DND-41 (cell line): Measurements from ENCODE around the gene DNAJC12.

Experiments
- ATAC-seq: fragments of 200-7000 bp; cut with Tn5 transposase; 3 replicates; pipeline ENCODE4 v1.9.1; 2021; ENCODE audit warnings: low read depth; ENCODE audit not compliant: insufficient read depth
- DNase-seq: peaks from one replicate; pipeline ENCODE4 v3.0.0-alpha.2; 2020
- H2AFZ ChIP-seq: 2 replicates; pipeline ENCODE4 v1.6.0; 2012; ENCODE audit warnings: low read depth, low read length
- H3K27ac ChIP-seq: 2 replicates; pipeline ENCODE4 v1.5.1; 2012; ENCODE audit warnings: low read length, inconsistent platforms
- H3K27me3 ChIP-seq: fragments of 200-600 bp; sonication (generic); 2 replicates; pipeline ENCODE4 v1.6.0; 2012; ENCODE audit warnings: low read length, mild to moderate bottlenecking, inconsistent platforms; ENCODE audit not compliant: insufficient read depth, poor library complexity
- H3K36me3 ChIP-seq: 2 replicates; pipeline ENCODE4 v1.5.1; 2012; ENCODE audit warnings: low read length, inconsistent platforms; ENCODE audit not compliant: insufficient read depth
- H3K4me1 ChIP-seq: 2 replicates; pipeline ENCODE4 v1.5.1; 2012; ENCODE audit warnings: mild to moderate bottlenecking, low read length; ENCODE audit not compliant: insufficient read depth
- H3K4me2 ChIP-seq: 2 replicates; pipeline ENCODE4 v1.6.0; 2012; ENCODE audit warnings: mild to moderate bottlenecking, moderate library complexity, low read length, inconsistent platforms; ENCODE audit not compliant: insufficient read depth
- H3K4me3 ChIP-seq, 2 experiments: fragments of 200-600 bp in 1 of 2; shearing (Covaris generic) in 1 of 2; 2 replicates each; pipeline ENCODE4 v1.5.1; 2012 to 2016; ENCODE audit warnings: inconsistent platforms in 2 of 2, low read length in 2 of 2, mild to moderate bottlenecking in 2 of 2, low read depth in 1 of 2, moderate library complexity in 1 of 2
- H3K79me2 ChIP-seq: 2 replicates; pipeline ENCODE4 v1.6.0; 2012; ENCODE audit warnings: low read length, inconsistent platforms; ENCODE audit not compliant: insufficient read depth
- H3K9ac ChIP-seq: 2 replicates; pipeline ENCODE4 v1.6.0; 2012; ENCODE audit warnings: low read depth, mild to moderate bottlenecking, inconsistent platforms, low read length, moderate library complexity
- H3K9me3 ChIP-seq: 2 replicates; pipeline ENCODE4 v1.5.1; 2012; ENCODE audit warnings: low read length, moderate library complexity, mild to moderate bottlenecking, inconsistent platforms; ENCODE audit not compliant: insufficient read depth, severe bottlenecking
- H4K20me1 ChIP-seq: 2 replicates; pipeline ENCODE4 v1.6.0; 2012; ENCODE audit warnings: low read length; ENCODE audit not compliant: insufficient read depth
- CTCF ChIP-seq: IDR thresholded peaks from 2 replicates; pipeline ENCODE4 v1.5.1; 2012; ENCODE audit warnings: borderline replicate concordance, low read length, moderate library complexity, mild to moderate bottlenecking; ENCODE audit not compliant: poor library complexity, severe bottlenecking; ENCODE audit errors: extremely low read depth
- EZH2 ChIP-seq: IDR thresholded peaks from 3 replicates; pipeline ENCODE4 v1.6.1; 2012; ENCODE audit warnings: borderline replicate concordance, low read depth, mild to moderate bottlenecking, moderate library complexity, low read length, inconsistent platforms; ENCODE audit not compliant: severe bottlenecking

DNAJC12 gene

GRCh38 chr10:67785098-67785497 lies 52.9 kb downstream of the DNAJC12 start:
- no peak for DNase-seq
- no peaks in the 10 kb centered on the region for H3K27me3 ChIP-seq
- ATAC-seq, result peak; percentile 58; the same call in 1 of the 3 replicates
- no peak overlapping the region for H3K27ac ChIP-seq
- no peaks in the 10 kb centered on the region for H3K79me2 ChIP-seq
- no peaks in the 10 kb centered on the region for H3K36me3 ChIP-seq
- no peak overlapping the region for H3K4me2 ChIP-seq
- H4K20me1 ChIP-seq, result no peaks in the 10 kb centered on the region
- no peaks in the 10 kb centered on the region for H3K4me1 ChIP-seq
- no peak overlapping the region for H3K9ac ChIP-seq
- TF ChIP-seq CTCF (no peak), EZH2 (no peak)
- no peak overlapping the region for H3K4me3 ChIP-seq
- H3K9me3 ChIP-seq, result no peaks in the 10 kb centered on the region
- H2AFZ ChIP-seq, result no peak overlapping the region

GRCh38 chr10:67784474-67784873 lies 53.5 kb downstream of the DNAJC12 start:
- Histone ChIP-seq H3K4me1 (no peaks in the 10 kb centered on the region), H3K9ac (no peak overlapping the region)

GRCh38 chr10:67783606-67784294 lies 54.2 kb downstream of the DNAJC12 start:
- no peak overlapping the region for H3K4me3 ChIP-seq
- no peaks in the 10 kb centered on the region for H3K4me1 ChIP-seq
- no peaks in the 10 kb centered on the region for H3K79me2 ChIP-seq
- no peaks in the 10 kb centered on the region for H3K27me3 ChIP-seq
- H3K9ac ChIP-seq, result no peak overlapping the region
- ATAC-seq (peak; percentile 41; the same call in 1 of the 3 replicates), DNase-seq (no peak)
- no peaks in the 10 kb centered on the region for H4K20me1 ChIP-seq
- H2AFZ ChIP-seq, result no peak overlapping the region; the same call in 1 of the 2 replicates
- no peak overlapping the region for H3K4me2 ChIP-seq
- no peaks in the 10 kb centered on the region for H3K36me3 ChIP-seq
- TF ChIP-seq CTCF (no peak), EZH2 (no peak)
- H3K27ac ChIP-seq, result no peak overlapping the region
- H3K9me3 ChIP-seq, result no peaks in the 10 kb centered on the region

More at GRCh38 chr10:67784474-67784873, 53.5 kb downstream of the DNAJC12 start:
- Histone ChIP-seq H4K20me1 (no peaks in the 10 kb centered on the region), H3K4me3 (no peak overlapping the region), H2AFZ (no peak overlapping the region), H3K27me3 (no peaks in the 10 kb centered on the region), H3K9me3 (no peaks in the 10 kb centered on the region), H3K79me2 (no peaks in the 10 kb centered on the region), H3K36me3 (no peaks in the 10 kb centered on the region), H3K4me2 (no peak overlapping the region), H3K27ac (no peak overlapping the region)
- no peak for DNase-seq
- TF ChIP-seq CTCF (no peak), EZH2 (no peak)
- ATAC-seq, result no peak

- no peak overlapping the region for H3K4me3 ChIP-seq
- H3K4me1 ChIP-seq, result no peaks in the 10 kb centered on the region
- no peak overlapping the region for H3K4me2 ChIP-seq
- ATAC-seq (no peak), DNase-seq (no peak)
- H3K9ac ChIP-seq, result no peak overlapping the region
- H3K36me3 ChIP-seq, result no peaks in the 10 kb centered on the region
- no peak overlapping the region for H3K27ac ChIP-seq
- TF ChIP-seq CTCF (no peak), EZH2 (no peak)
- no peak overlapping the region for H2AFZ ChIP-seq
- H3K27me3 ChIP-seq, result no peaks in the 10 kb centered on the region
- no peaks in the 10 kb centered on the region for H3K79me2 ChIP-seq
- H4K20me1 ChIP-seq, result no peaks in the 10 kb centered on the region
- H3K9me3 ChIP-seq, result no peaks in the 10 kb centered on the region
Measured at GRCh38 chr10:67782530-67782929, 55.5 kb downstream of the DNAJC12 start.
